ENCODE measurements around the gene RHD.
"Not testable (repeated sequence)": the region's sequence is repeated elsewhere in the genome, so short reads cannot be mapped to it uniquely, and the experiment has no call there.

The RHD gene

GRCh38 chr1:25355841-25356395 is 83.6 kb downstream of the RHD start:
- no peak for DNase-seq (ENCODE audit: low read depth)
- TF ChIP-seq CTCF (IDR thresholded peaks at IDR 0.05; ENCODE audit: control insufficient read depth, extremely low read depth, insufficient read depth), result no peak
- H3K4me3 ChIP-seq (ENCODE audit: low read depth, low read length), result no peak overlapping the region

- DNase-seq (ENCODE audit: low read depth), result no peak
- TF ChIP-seq CTCF (IDR thresholded peaks at IDR 0.05; ENCODE audit: control insufficient read depth, extremely low read depth, insufficient read depth), result no peak
- no peak overlapping the region for H3K4me3 ChIP-seq (ENCODE audit: low read depth, low read length)
These were observed 84.1 kb downstream of the RHD start for GRCh38 chr1:25356441-25356840.

- no peak for TF ChIP-seq CTCF (IDR thresholded peaks at IDR 0.05; ENCODE audit: control insufficient read depth, extremely low read depth, insufficient read depth)
- no peak for DNase-seq (ENCODE audit: low read depth)
- no peak overlapping the region for H3K4me3 ChIP-seq (ENCODE audit: low read depth, low read length)
These were observed 84.5 kb downstream of the RHD start for GRCh38 chr1:25356848-25357247.

- no peak for DNase-seq (ENCODE audit: low read depth)
- TF ChIP-seq CTCF (IDR thresholded peaks at IDR 0.05; ENCODE audit: control insufficient read depth, extremely low read depth, insufficient read depth), result no peak
- no peak overlapping the region for H3K4me3 ChIP-seq (ENCODE audit: low read depth, low read length)
These were observed 88.6 kb downstream of the RHD start for GRCh38 chr1:25360596-25361581.

- DNase-seq (ENCODE audit: low read depth), result no peak
- TF ChIP-seq CTCF (IDR thresholded peaks at IDR 0.05; ENCODE audit: control insufficient read depth, extremely low read depth, insufficient read depth), result no peak
- H3K4me3 ChIP-seq (ENCODE audit: low read depth, low read length), result no peak overlapping the region
These were observed 89.6 kb downstream of the RHD start for GRCh38 chr1:25361901-25362300.

- not testable (repeated sequence) for H3K4me3 ChIP-seq (ENCODE audit: low read depth, low read length); DNase-seq (ENCODE audit: low read depth)
These were observed 90.6 kb downstream of the RHD start for GRCh38 chr1:25362634-25363559.

- DNase-seq (ENCODE audit: low read depth), result no peak
- no peak overlapping the region for H3K4me3 ChIP-seq (ENCODE audit: low read depth, low read length)
These were observed 96.9 kb downstream of the RHD start for GRCh38 chr1:25369241-25369640.

GRCh38 chr1:25369691-25370271 is 97.5 kb downstream of the RHD start:
- not testable (repeated sequence) for DNase-seq (ENCODE audit: low read depth); H3K4me3 ChIP-seq (ENCODE audit: low read depth, low read length)

More at GRCh38 chr1:25369241-25369640, 96.9 kb downstream of the RHD start:
- no peak for TF ChIP-seq CTCF (IDR thresholded peaks at IDR 0.05; ENCODE audit: control insufficient read depth, extremely low read depth, insufficient read depth)

- not testable (repeated sequence) for H3K4me3 ChIP-seq (ENCODE audit: low read depth, low read length); DNase-seq (ENCODE audit: low read depth)
These were observed 99.4 kb downstream of the RHD start for GRCh38 chr1:25371757-25372156.

GRCh38 chr1:25378367-25378766 is 106.1 kb downstream of the RHD start:
- DNase-seq (ENCODE audit: low read depth); H3K4me3 ChIP-seq (ENCODE audit: low read depth, low read length): not testable (repeated sequence)

Data from LNCaP clone FGC (cell line).